Breast epithelium (tissue), 3 donors: Measurements from ENCODE around the gene TRMT2A.

Experiments
- POLR2A ChIP-seq: fragments of 450-650 bp; IDR thresholded peaks from one replicate; pipeline ENCODE4 v1.6.1; 2016; ENCODE audit warnings: antibody characterized with exemption, mild to moderate bottlenecking, moderate library complexity
- TF ChIP-seq, protein P1 (sequence below), 3 donors: fragments of 450-650 bp; IDR thresholded peaks; one replicate each; pipeline ENCODE4 v1.5.1; 2016 to 2017; ENCODE audit warnings: antibody characterized with exemption in 3 of 3, mild to moderate bottlenecking in 3 of 3, moderate library complexity in 3 of 3

DNA sequence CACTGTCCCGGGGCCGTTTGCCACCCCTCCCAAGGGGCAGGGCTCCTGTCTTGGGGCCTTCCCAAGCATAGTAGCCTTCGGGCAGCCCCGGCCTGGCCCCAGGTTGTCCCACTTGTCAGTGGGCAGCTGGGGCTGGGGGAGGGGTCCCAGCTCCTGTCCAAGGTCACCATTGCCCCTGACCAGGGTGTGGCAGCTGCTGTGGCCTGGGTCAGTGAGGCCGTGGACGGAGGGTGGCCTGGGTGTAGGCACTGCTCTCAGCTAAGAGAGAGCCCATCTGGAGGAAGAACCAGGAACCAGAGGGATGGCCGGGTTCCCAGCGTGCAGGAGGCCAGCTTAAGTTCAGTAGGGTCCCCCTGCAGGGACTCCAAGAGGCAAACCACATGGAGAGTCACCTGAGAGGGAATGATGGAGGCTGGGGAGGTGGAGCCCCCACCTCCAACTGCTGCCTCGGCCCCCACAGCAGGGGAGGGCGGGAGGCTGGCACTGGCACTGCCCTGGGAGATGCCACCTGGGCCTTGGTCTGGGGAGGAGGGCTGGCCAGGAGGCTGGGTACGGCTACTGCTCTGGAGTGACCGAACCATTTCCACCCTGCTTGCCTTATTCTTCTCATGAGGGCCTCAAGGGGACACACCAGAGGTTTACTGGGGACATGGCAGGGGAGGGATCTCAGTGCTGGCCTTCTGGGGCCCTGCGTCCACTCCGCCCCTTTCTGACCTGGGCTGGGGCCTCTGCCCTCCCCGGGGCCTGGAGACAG is 40.6 kb upstream of the TRMT2A start:
- no peak for TF ChIP-seq POLR2A
- TF ChIP-seq, protein P1, sequence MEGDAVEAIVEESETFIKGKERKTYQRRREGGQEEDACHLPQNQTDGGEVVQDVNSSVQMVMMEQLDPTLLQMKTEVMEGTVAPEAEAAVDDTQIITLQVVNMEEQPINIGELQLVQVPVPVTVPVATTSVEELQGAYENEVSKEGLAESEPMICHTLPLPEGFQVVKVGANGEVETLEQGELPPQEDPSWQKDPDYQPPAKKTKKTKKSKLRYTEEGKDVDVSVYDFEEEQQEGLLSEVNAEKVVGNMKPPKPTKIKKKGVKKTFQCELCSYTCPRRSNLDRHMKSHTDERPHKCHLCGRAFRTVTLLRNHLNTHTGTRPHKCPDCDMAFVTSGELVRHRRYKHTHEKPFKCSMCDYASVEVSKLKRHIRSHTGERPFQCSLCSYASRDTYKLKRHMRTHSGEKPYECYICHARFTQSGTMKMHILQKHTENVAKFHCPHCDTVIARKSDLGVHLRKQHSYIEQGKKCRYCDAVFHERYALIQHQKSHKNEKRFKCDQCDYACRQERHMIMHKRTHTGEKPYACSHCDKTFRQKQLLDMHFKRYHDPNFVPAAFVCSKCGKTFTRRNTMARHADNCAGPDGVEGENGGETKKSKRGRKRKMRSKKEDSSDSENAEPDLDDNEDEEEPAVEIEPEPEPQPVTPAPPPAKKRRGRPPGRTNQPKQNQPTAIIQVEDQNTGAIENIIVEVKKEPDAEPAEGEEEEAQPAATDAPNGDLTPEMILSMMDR (IDR thresholded peaks at IDR 0.05) = no peak
